Psoas muscle (tissue), 8 donors: Measurements from ENCODE around the gene GABARAP. TPM values are rescaled to one million over a fixed set of nuclear protein-coding genes. Genes with fewer than 3 reads are reported as not detected.
A peak's percentile ranks its signal among the peaks of the same experiment; 100 is the strongest.

Source experiments
- ATAC-seq, 4 donors: fragments of 200-7000 bp; cut with Tn5 transposase; one replicate each; pipeline ENCODE4 v1.9.1; 2020; ENCODE audit warnings: moderate library complexity in 3 of 4, mild to moderate bottlenecking in 2 of 4
- DNase-seq, 2 donors: peaks; one replicate each; pipeline ENCODE4 v3.0.0-alpha.2; 2020
- H3K27ac ChIP-seq: fragments of 200-600 bp; one replicate; pipeline ENCODE4 v1.8.0; 2022
- H3K27me3 ChIP-seq, 3 donors: fragments of 200-600 bp in 1 of 3; one replicate each; pipeline versions ENCODE4 v1.6.1 to v1.8.0; 2013 to 2022; ENCODE audit warnings: low read length in 2 of 3, mild to moderate bottlenecking in 2 of 3, moderate library complexity in 1 of 3; ENCODE audit not compliant: insufficient read depth in 3 of 3
- H3K36me3 ChIP-seq, 2 donors: fragments of 200-600 bp in 1 of 2; one replicate each; pipeline versions ENCODE4 v1.6.1 to v1.8.0; 2013 to 2022; ENCODE audit warnings: low read depth in 1 of 2, mild to moderate bottlenecking in 1 of 2, moderate library complexity in 1 of 2; ENCODE audit not compliant: insufficient read depth in 1 of 2
- H3K4me1 ChIP-seq: fragments of 200-600 bp; one replicate; pipeline ENCODE4 v1.8.0; 2022
- H3K4me3 ChIP-seq: fragments of 200-600 bp; one replicate; pipeline ENCODE4 v1.8.0; 2022; ENCODE audit warnings: mild to moderate bottlenecking
- H3K9me3 ChIP-seq: fragments of 200-600 bp; one replicate; pipeline ENCODE4 v1.8.0; 2022
- CTCF ChIP-seq: fragments of 200-600 bp; IDR thresholded peaks from one replicate; pipeline ENCODE4 v1.8.0; 2022; ENCODE audit warnings: antibody characterized with exemption
- WGBS, 3 donors: extraction: QIAGEN DNeasy Blood & Tissue Kit; methylation state at CpG; one replicate each; pipeline versions ENCODE4 v1.1.6 to v1.1.7; 2013; 5-methylcytosine and 5-hydroxymethylcytosine counted together
- intact Hi-C, 2 donors: fragments of 100-400 bp; cut with DNase I; formaldehyde crosslinking; loops; one replicate each; pipeline versions ENCODE4 v1.11.0 to v1.14.2; 2022
- polyA plus RNA-seq, 3 donors: library from polyadenylated mRNA; stranded (reverse); fragments of 200-250 nt; gene quantifications; one replicate each; pipeline ENCODE4 v1.2.3, GENCODE V29; 2013
- total RNA-seq, 4 donors: library from RNA; stranded (reverse); fragmentation: NEBNext Ultra II Directional in 2 of 4; extraction: Animal tissue kit (Norgen Biotek cat#: 25700) in 2 of 4; gene quantifications; one replicate each; pipeline versions ENCODE4 v1.2.1 to v1.2.4, GENCODE V29; 2021 to 2023
- donor health status: healthy with polysubstance abuse.
- donor health status: DM: no; HTN: no; CAD: no; lungs with moderate emphysema.
- donor health status: Bipolar disorder and iron deficiency.
- donor health status: healthy.
- donor health status: DM: yes; HTN: yes; CAD: no.
- donor health status: DM: no; HTN: no; CAD: no.
- donor health status: DM: no; HTN: no; CAD: no.
- donor health status: DM: yes; HTN: yes; CAD: no.

Gene GABARAP
- total and polyA plus RNA-seq, 7 donors, result 344 to 569 (median 482) TPM

- Histone ChIP-seq H3K4me3 (peak overlapping the region; percentile 98), H3K27me3 (no peaks in the 10 kb centered on the region), H3K9me3 (no peaks in the 10 kb centered on the region), H3K4me1 (peaks cover 38% of the 10 kb centered on the region), H3K27ac (peak overlapping the region; percentile 99), H3K36me3 (peaks cover 2 to 38% of the 10 kb centered on the region in 2 donors)
- ATAC-seq (no peak), DNase-seq (peak in 1 of 2 donors; percentile 6)
- intact Hi-C loops, result no loop called here
- 15 to 17% (median 15%) methylated on average over 12 of the region's 12 CpGs for WGBS, 3 donors
- TF ChIP-seq CTCF, result no peak
These were observed 22.9 kb downstream of the GABARAP start for GRCh38 chr17:7219229-7219811.

DNA sequence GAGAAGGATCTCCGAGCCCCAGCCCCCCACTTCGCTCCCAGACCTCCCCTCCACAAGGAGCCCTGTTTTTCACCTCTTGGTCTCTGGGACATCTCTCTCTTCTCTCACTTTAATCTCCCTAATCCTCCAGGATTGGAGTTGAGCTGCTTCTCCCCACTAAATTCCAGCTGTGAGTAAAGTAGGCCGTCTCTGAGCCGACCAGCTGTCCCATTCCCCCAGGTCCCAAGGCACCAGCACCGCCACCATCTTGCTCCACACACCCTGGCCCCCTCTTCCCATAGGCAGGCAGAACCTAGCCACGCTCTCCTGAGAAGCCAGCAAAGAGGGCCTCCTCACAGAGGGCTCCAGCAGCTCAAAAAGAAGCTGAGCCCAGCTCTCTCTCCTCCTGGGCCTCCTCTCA lies 23.5 kb downstream of the GABARAP start:
- H3K9me3 ChIP-seq, result no peaks in the 10 kb centered on the region
- ATAC-seq (no peak), DNase-seq (peak; percentile 12 to 48)
- H3K27ac ChIP-seq, result no peak overlapping the region
- intact Hi-C loops, result no loop called here
- peaks cover under 1 to 32% of the 10 kb centered on the region in 2 donors for H3K36me3 ChIP-seq
- peaks cover 0 to under 1% (median 0%) of the 10 kb centered on the region in 3 donors for H3K27me3 ChIP-seq
- peaks cover 33% of the 10 kb centered on the region for H3K4me1 ChIP-seq
- peak overlapping the region; percentile 98 for H3K4me3 ChIP-seq
- WGBS, 3 donors, result 56 to 70% (median 64%) methylated on average over 6 of the region's 6 CpGs
- no peak for TF ChIP-seq CTCF

GRCh38 chr17:7218166-7218565 lies 24.1 kb downstream of the GABARAP start:
- H3K36me3 ChIP-seq, result peaks cover 0 to 26% of the 10 kb centered on the region in 2 donors
- WGBS, 3 donors, result 57 to 75% (median 65%) methylated on average over 6 of the region's 6 CpGs
- intact Hi-C loops, result no loop called here
- H3K27ac ChIP-seq, result peak overlapping the region; percentile 53
- no peaks in the 10 kb centered on the region for H3K9me3 ChIP-seq
- TF ChIP-seq CTCF, result no peak
- DNase-seq, result peak in 1 of 2 donors; percentile 31
- peaks cover 32% of the 10 kb centered on the region for H3K4me1 ChIP-seq
- peaks cover 0 to 6% (median 0%) of the 10 kb centered on the region in 3 donors for H3K27me3 ChIP-seq
- no peak for ATAC-seq
- peak overlapping the region; percentile 50 for H3K4me3 ChIP-seq

DNA sequence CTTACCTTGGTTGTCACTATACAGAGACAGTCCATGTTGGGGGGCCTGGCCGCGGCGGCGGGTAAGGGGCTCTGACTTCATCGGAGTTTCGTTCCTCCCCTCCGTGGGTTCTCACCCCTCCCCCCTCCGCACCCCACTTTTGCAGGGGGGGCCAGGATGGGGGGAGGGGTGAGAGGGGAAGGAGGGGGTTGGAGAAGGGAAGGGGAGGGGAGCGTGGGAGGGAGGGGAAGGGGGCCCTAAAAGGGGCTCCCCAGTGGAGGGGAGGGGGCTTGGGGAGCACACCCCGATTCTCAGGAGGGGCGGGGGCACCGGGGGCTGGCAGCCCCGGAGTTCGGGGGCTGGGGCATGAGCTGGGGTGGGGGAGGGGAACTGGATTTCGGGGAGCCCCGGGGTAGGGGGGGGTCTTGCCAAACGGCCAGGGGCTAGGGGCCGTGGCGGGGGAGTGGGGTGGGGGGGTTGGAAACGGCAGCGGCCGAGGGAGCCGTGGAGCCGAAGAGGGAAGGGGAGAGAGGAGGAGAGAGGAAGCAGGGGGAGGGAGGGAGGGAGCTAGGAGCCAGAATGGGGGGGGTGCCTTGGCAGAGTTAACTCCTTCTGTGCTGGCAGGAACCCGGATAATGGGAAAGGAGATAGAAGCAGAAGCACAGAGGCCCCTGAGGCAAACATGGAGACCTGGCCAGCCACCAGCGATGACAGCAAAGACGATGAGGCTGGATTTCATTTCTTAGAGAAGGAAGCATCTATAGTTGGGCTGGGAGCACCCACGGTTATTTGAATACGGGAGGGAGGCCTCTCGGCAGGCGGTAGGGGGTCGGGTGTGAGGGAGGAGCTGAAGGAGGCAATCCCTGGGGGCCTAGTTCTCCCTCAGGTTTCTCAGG lies 24.9 kb downstream of the GABARAP start:
- intact Hi-C loops, result no loop called here
- WGBS, 3 donors, result 4 to 8% (median 5%) methylated on average over 20 to 32 of the region's 32 CpGs
- DNase-seq (peak; percentile 47 to 70), ATAC-seq (no peak)
- no peak for TF ChIP-seq CTCF
- no peaks in the 10 kb centered on the region for H3K9me3 ChIP-seq
- H3K4me1 ChIP-seq, result peaks cover 26% of the 10 kb centered on the region
- H3K36me3 ChIP-seq, result peaks cover 0 to 18% of the 10 kb centered on the region in 2 donors
- H3K4me3 ChIP-seq, result peak overlapping the region; percentile 50
- H3K27ac ChIP-seq, result peak overlapping the region; percentile 53
- peaks cover 0 to 13% (median 0%) of the 10 kb centered on the region in 3 donors for H3K27me3 ChIP-seq
